CD14-positive monocyte (primary cell): ENCODE results near the gene TYW1. TPM values are rescaled to one million over a fixed set of nuclear protein-coding genes. Genes with fewer than 3 reads are reported as not detected.
"Not testable (repeated sequence)": the region's sequence is repeated elsewhere in the genome, so short reads cannot be mapped to it uniquely, and the experiment has no call there.

Experiments used
- DNase-seq, 3 donors: peaks; one replicate each; pipeline ENCODE4 v3.0.0-alpha.2; 2011 to 2022
- H2AFZ ChIP-seq: 2 replicates; pipeline ENCODE4 v1.6.0; 2012; ENCODE audit warnings: mild to moderate bottlenecking, low read depth, low read length, inconsistent platforms; ENCODE audit not compliant: insufficient read depth, poor library complexity, severe bottlenecking
- H3K27ac ChIP-seq, 2 donors: 1 replicate in 1 of 2; 2 replicates in 1 of 2; pipeline ENCODE4 v1.5.1; 2012 to 2013; ENCODE audit warnings: low read length in 2 of 2, control low read depth in 1 of 2, inconsistent platforms in 1 of 2, low read depth in 1 of 2, mild to moderate bottlenecking in 1 of 2
- H3K27me3 ChIP-seq, 2 donors: one replicate each; pipeline versions ENCODE4 v1.6.0 to v1.6.1; 2011 to 2013; ENCODE audit warnings: low read length in 2 of 2; ENCODE audit not compliant: control insufficient read depth in 2 of 2, insufficient read depth in 2 of 2
- H3K36me3 ChIP-seq, 2 donors: replicated peaks in 1 of 2; 1 replicate in 1 of 2; 2 replicates in 1 of 2; pipeline versions ENCODE4 v1.5.1 to v1.6.1; 2012 to 2013; ENCODE audit warnings: low read length in 2 of 2, control low read depth in 1 of 2, inconsistent platforms in 1 of 2, mild to moderate bottlenecking in 1 of 2; ENCODE audit not compliant: insufficient read depth in 2 of 2, control insufficient read depth in 1 of 2
- H3K4me1 ChIP-seq, 2 donors: 1 replicate in 1 of 2; 2 replicates in 1 of 2; pipeline versions ENCODE4 v1.5.1 to v1.6.1; 2012 to 2013; ENCODE audit warnings: low read length in 2 of 2, control low read depth in 1 of 2, inconsistent platforms in 1 of 2, mild to moderate bottlenecking in 1 of 2, moderate library complexity in 1 of 2; ENCODE audit not compliant: insufficient read depth in 2 of 2, control insufficient read depth in 1 of 2
- H3K4me2 ChIP-seq: replicated peaks from 2 replicates; pipeline ENCODE3; 2012; ENCODE audit warnings: low read length, moderate library complexity, mild to moderate bottlenecking; ENCODE audit not compliant: poor library complexity, severe bottlenecking; ENCODE audit errors: extremely low read depth
- H3K4me3 ChIP-seq, 3 experiments: fragments of 200-600 bp in 1 of 3; sonication (generic) in 1 of 3; replicated peaks in 1 of 3; 1 replicate in 2 of 3; 2 replicates in 1 of 3; pipeline ENCODE4 v1.5.1; 2011 to 2013; ENCODE audit warnings: low read length in 3 of 3, mild to moderate bottlenecking in 3 of 3, control low read depth in 2 of 3, low read depth in 2 of 3, inconsistent platforms in 1 of 3, moderate library complexity in 1 of 3
- H3K79me2 ChIP-seq: 2 replicates; pipeline ENCODE4 v1.6.0; 2012; ENCODE audit warnings: mild to moderate bottlenecking, control low read depth, inconsistent platforms, low read length, moderate library complexity; ENCODE audit not compliant: insufficient read depth
- H3K9ac ChIP-seq: 2 replicates; pipeline ENCODE4 v1.6.0; 2017; ENCODE audit warnings: low read length, mild to moderate bottlenecking; ENCODE audit not compliant: insufficient read depth, poor library complexity, severe bottlenecking
- H3K9me3 ChIP-seq, 2 donors: replicated peaks in 1 of 2; 1 replicate in 1 of 2; 2 replicates in 1 of 2; pipeline versions ENCODE4 v1.5.1 to v1.6.1; 2012 to 2013; ENCODE audit warnings: low read length in 2 of 2, control low read depth in 1 of 2; ENCODE audit not compliant: control insufficient read depth in 1 of 2, insufficient read depth in 1 of 2
- H4K20me1 ChIP-seq: 2 replicates; pipeline ENCODE4 v1.6.0; 2012; ENCODE audit warnings: mild to moderate bottlenecking, low read length, control low read depth, moderate library complexity; ENCODE audit not compliant: insufficient read depth
- H3K27ac Mint-ChIP-seq, 7 donors: one replicate each; pipeline ENCODE4 v1.8.0; 2020; ENCODE audit warnings: mild to moderate bottlenecking in 7 of 7, mixed read lengths in 7 of 7, moderate library complexity in 6 of 7, inconsistent platforms in 2 of 7
- H3K27me3 Mint-ChIP-seq, 3 donors: one replicate each; pipeline ENCODE4 v1.8.0; 2021 to 2022; ENCODE audit warnings: low read depth in 3 of 3, mild to moderate bottlenecking in 3 of 3, mixed read lengths in 3 of 3, moderate library complexity in 3 of 3, inconsistent platforms in 1 of 3
- H3K36me3 Mint-ChIP-seq, 2 donors: one replicate each; pipeline ENCODE4 v1.8.0; 2020; ENCODE audit warnings: mixed read lengths in 2 of 2, inconsistent platforms in 1 of 2, mild to moderate bottlenecking in 1 of 2
- H3K4me1 Mint-ChIP-seq: one replicate; pipeline ENCODE4 v1.8.0; 2020; ENCODE audit warnings: mild to moderate bottlenecking, mixed read lengths
- H3K4me3 Mint-ChIP-seq, 2 donors: one replicate each; pipeline ENCODE4 v1.8.0; 2020; ENCODE audit warnings: mild to moderate bottlenecking in 2 of 2, mixed read lengths in 2 of 2, moderate library complexity in 1 of 2
- H3K9me3 Mint-ChIP-seq, 7 donors: one replicate each; pipeline ENCODE4 v1.8.0; 2020 to 2022; ENCODE audit warnings: mixed read lengths in 7 of 7, mild to moderate bottlenecking in 6 of 7, moderate library complexity in 6 of 7, inconsistent platforms in 2 of 7
- WGBS: methylation state at CpG from one replicate; pipeline ENCODE4 v1.1.5; 2013; ENCODE audit warnings: missing lambda C conversion rate; ENCODE audit not compliant: insufficient coverage; 5-methylcytosine and 5-hydroxymethylcytosine counted together
- intact Hi-C, 2 donors: fragments of 100-400 bp; cut with micrococcal nuclease; formaldehyde crosslinking; loops; one replicate each; pipeline versions ENCODE4 v1.15.0 to v1.15.1; 2023
- polyA plus RNA-seq, 3 donors: library from polyadenylated mRNA; depleted of rRNA in 1 of 3; unstranded in 2 of 3; stranded (reverse) in 1 of 3; fragments of 300-500 nt in 2 of 3; fragments of >200 nt in 1 of 3; fragmentation: Illumina TruSeq in 2 of 3; gene quantifications; 1 replicate in 2 of 3; 2 replicates in 1 of 3; pipeline ENCODE4 v1.2.3, GENCODE V29; 2012 to 2021

Gene TYW1
- polyA plus RNA-seq, 3 donors = 6.3 to 9.0 (median 7.2) TPM

GRCh38 chr7:67076120-67076519, 79.5 kb downstream of the TYW1 start:
- Histone ChIP-seq H3K36me3 (peaks cover 10 to 49% of the 10 kb centered on the region in 2 donors), H3K9me3 (peaks cover 27 to 36% of the 10 kb centered on the region in 2 donors)
- H3K4me3 ChIP-seq, H3K4me1 Mint-ChIP-seq, H4K20me1 ChIP-seq, intact Hi-C loops, H3K4me3 Mint-ChIP-seq, H3K27me3 ChIP-seq, H3K9ac ChIP-seq, H3K27ac Mint-ChIP-seq, DNase-seq, H3K4me1 ChIP-seq, H3K4me2 ChIP-seq, H2AFZ ChIP-seq, H3K27me3 Mint-ChIP-seq, H3K27ac ChIP-seq, H3K79me2 ChIP-seq: not testable (repeated sequence)
- Mint-ChIP-seq H3K9me3 (peaks cover 25 to 70% (median 59%) of the 10 kb centered on the region in 7 donors), H3K36me3 (peaks cover 48 to 87% of the 10 kb centered on the region in 2 donors)
- WGBS = no CpG with 5 or more reads among the region's 2 CpGs

DNA sequence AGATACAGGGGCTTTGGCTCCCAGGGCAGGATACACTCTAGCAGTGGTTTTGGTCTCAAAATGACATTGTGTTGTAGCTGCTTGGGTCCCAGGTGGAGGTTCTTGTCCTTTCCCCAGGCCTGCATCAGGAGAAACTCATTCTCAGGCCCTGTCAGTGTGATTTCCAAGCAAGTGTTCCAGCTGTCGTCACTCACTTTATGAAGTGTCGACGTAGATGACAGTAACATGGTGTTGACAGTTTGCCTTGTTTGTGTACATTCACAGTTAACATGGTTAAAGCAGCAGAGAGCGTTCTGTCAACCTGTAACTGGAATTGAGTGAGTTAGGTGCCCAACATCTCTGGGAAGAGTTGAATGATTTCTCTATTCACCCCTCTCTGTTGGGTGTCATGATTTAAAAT, 86.2 kb downstream of the TYW1 start:
- H3K4me1 ChIP-seq, H3K4me3 ChIP-seq, H3K79me2 ChIP-seq, H3K4me2 ChIP-seq, H2AFZ ChIP-seq, H3K27me3 Mint-ChIP-seq, H3K9ac ChIP-seq, H3K27ac ChIP-seq, H4K20me1 ChIP-seq, H3K4me1 Mint-ChIP-seq, H3K27ac Mint-ChIP-seq, intact Hi-C loops, H3K27me3 ChIP-seq, H3K4me3 Mint-ChIP-seq, DNase-seq: not testable (repeated sequence)
- Mint-ChIP-seq H3K36me3 (peaks cover 67 to 80% of the 10 kb centered on the region in 2 donors), H3K9me3 (peaks cover 18 to 38% (median 29%) of the 10 kb centered on the region in 7 donors)
- peaks cover 2 to 38% of the 10 kb centered on the region in 2 donors for H3K36me3 ChIP-seq
- peaks cover 8 to 14% of the 10 kb centered on the region in 2 donors for H3K9me3 ChIP-seq
- 100% methylated on average over 3 of the region's 4 CpGs for WGBS

DNA sequence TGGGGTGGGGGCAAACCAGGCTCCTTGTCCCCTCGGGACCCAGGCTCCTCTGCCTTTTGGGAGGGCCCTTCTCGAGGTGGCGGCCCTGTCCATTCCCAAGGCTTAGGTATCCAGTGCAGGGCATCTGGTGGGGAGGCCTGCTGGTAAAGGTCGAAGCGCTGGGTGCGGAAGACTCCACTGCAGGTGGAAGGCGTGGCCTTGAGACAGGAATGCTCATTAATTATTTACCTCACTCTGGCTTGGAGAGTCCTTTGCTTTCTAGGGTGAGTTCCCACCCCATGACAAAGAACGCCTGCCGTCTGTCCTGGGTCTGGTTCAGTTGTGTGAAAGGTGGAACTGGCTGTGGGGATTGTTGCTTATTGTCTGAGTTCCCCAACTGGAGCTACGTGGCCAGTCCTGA, 92.6 kb downstream of the TYW1 start:
- H3K4me2 ChIP-seq, H3K27ac Mint-ChIP-seq, DNase-seq, H2AFZ ChIP-seq, intact Hi-C loops, H3K9me3 Mint-ChIP-seq, H4K20me1 ChIP-seq, H3K79me2 ChIP-seq, H3K9ac ChIP-seq, H3K4me3 Mint-ChIP-seq, H3K27me3 Mint-ChIP-seq, H3K4me3 ChIP-seq, H3K27me3 ChIP-seq, H3K4me1 Mint-ChIP-seq, H3K4me1 ChIP-seq, H3K27ac ChIP-seq, H3K9me3 ChIP-seq: not testable (repeated sequence)
- peaks cover 2 to 13% of the 10 kb centered on the region in 2 donors for H3K36me3 ChIP-seq
- peaks cover 36% of the 10 kb centered on the region in 2 donors for H3K36me3 Mint-ChIP-seq
- WGBS = 100% methylated on average over 2 of the region's 10 CpGs

DNA sequence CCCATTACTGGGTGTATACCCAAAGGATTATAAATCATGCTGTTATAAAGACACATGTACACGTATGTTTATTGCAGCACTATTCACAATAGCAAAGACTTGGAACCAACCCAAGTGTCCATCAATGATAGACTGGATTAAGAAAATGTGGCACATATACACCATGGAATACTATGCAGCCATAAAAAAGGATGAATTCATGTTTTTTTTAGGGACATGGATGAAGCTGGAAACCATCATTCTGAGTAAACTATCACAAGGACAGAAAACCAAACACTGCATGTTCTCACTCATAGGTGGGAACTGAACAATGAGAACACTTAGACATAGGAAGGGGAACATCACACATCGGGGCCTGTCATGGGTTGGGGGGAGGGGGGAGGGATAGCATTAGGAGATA, 94.4 kb downstream of the TYW1 start:
- H3K36me3 ChIP-seq, DNase-seq, H2AFZ ChIP-seq, H3K9me3 ChIP-seq, intact Hi-C loops, H3K27ac Mint-ChIP-seq, H3K27me3 ChIP-seq, H3K9ac ChIP-seq, H3K79me2 ChIP-seq, H3K4me1 Mint-ChIP-seq, H3K9me3 Mint-ChIP-seq, H4K20me1 ChIP-seq, H3K4me3 Mint-ChIP-seq, H3K27ac ChIP-seq, H3K4me2 ChIP-seq, H3K27me3 Mint-ChIP-seq, H3K4me1 ChIP-seq, H3K4me3 ChIP-seq: not testable (repeated sequence)
- H3K36me3 Mint-ChIP-seq = peaks cover 34 to 39% of the 10 kb centered on the region in 2 donors
- no CpG with 5 or more reads among the region's 2 CpGs for WGBS
